WTC11 (cell line): ENCODE results near the gene OR52H1. TPM values are rescaled to one million over a fixed set of nuclear protein-coding genes. Genes with fewer than 3 reads are reported as not detected.

Experiments used
- ATAC-seq: fragments of 200-7000 bp; cut with Tn5 transposase; 2 replicates; pipeline ENCODE4 v1.10.0; 2021; ENCODE audit warnings: mild to moderate bottlenecking, moderate library complexity
- CTCF ChIA-PET: fragments of 300-600 bp; sonication (Branson Sonifier 250); formaldehyde crosslinking; loops from one replicate; lab custom pipeline; 2021; ENCODE audit warnings: antibody characterized with exemption; lab: Charles Lee
- POLR2A ChIA-PET: fragments of 350-600 bp; sonication (Branson Sonifier 250); formaldehyde crosslinking; loops from one replicate; lab custom pipeline; 2021; ENCODE audit warnings: antibody characterized with exemption; lab: Charles Lee
- DNase-seq: peaks from one replicate; pipeline ENCODE4 v3.0.0; 2021; ENCODE audit warnings: low spot score
- H3K27ac Mint-ChIP-seq: 2 replicates; pipeline ENCODE4 v1.8.0; 2021; ENCODE audit warnings: mixed read lengths
- H3K27me3 Mint-ChIP-seq: 2 replicates; pipeline ENCODE4 v1.8.0; 2021; ENCODE audit warnings: low read depth, mild to moderate bottlenecking, moderate library complexity, mixed read lengths
- H3K36me3 Mint-ChIP-seq: 2 replicates; pipeline ENCODE4 v1.8.0; 2021; ENCODE audit warnings: mixed read lengths
- H3K4me1 Mint-ChIP-seq: 2 replicates; pipeline ENCODE4 v1.8.0; 2022; ENCODE audit warnings: mixed read lengths
- H3K4me3 Mint-ChIP-seq: 2 replicates; pipeline ENCODE4 v1.8.0; 2021; ENCODE audit warnings: mild to moderate bottlenecking, moderate library complexity, mixed read lengths
- H3K9me3 Mint-ChIP-seq: 2 replicates; pipeline ENCODE4 v1.8.0; 2021; ENCODE audit warnings: mixed read lengths
- FOXJ3 ChIP-seq: sonication (generic); formaldehyde crosslinking; IDR thresholded peaks from 2 replicates; pipeline ENCODE4 v1.9.0; 2021; ENCODE audit warnings: missing genetic modification reagents, mild to moderate bottlenecking, borderline replicate concordance
- JUN ChIP-seq: sonication (generic); formaldehyde crosslinking; IDR thresholded peaks from 2 replicates; pipeline ENCODE4 v1.8.0; 2023; ENCODE audit warnings: mild to moderate bottlenecking, missing genetic modification reagents
- NFYB ChIP-seq: sonication (generic); formaldehyde crosslinking; conservative IDR thresholded peaks from 2 replicates; pipeline ENCODE4 v1.8.0; 2022; ENCODE audit warnings: low read depth, missing genetic modification reagents
- NR3C1 ChIP-seq: sonication (generic); formaldehyde crosslinking; conservative IDR thresholded peaks from 2 replicates; pipeline ENCODE4 v1.8.1; 2023; ENCODE audit warnings: low read depth, mild to moderate bottlenecking, missing genetic modification reagents
- SMAD4 ChIP-seq: sonication (generic); formaldehyde crosslinking; IDR thresholded peaks from 2 replicates; pipeline ENCODE4 v1.8.0; 2022; ENCODE audit warnings: mild to moderate bottlenecking, missing genetic modification reagents
- TEAD1 ChIP-seq: sonication (generic); formaldehyde crosslinking; IDR thresholded peaks from 2 replicates; pipeline ENCODE4 v1.8.0; 2022; ENCODE audit warnings: mild to moderate bottlenecking, missing genetic modification reagents
- ZNF121 ChIP-seq: sonication (generic); formaldehyde crosslinking; IDR thresholded peaks from 2 replicates; pipeline ENCODE4 v1.8.0; 2023; ENCODE audit warnings: missing genetic modification reagents
- ZNF317 ChIP-seq: sonication (generic); formaldehyde crosslinking; IDR thresholded peaks from 2 replicates; pipeline ENCODE4 v1.8.1; 2023; ENCODE audit warnings: low read depth, mild to moderate bottlenecking, moderate library complexity, missing genetic modification reagents, borderline replicate concordance
- ZNF396 ChIP-seq: fragments of 250-450 bp; sonication (Bioruptor Pico); IDR thresholded peaks from 2 replicates; pipeline ENCODE4 v1.8.0; 2021; ENCODE audit warnings: mild to moderate bottlenecking, moderate library complexity, borderline replicate concordance
- ZNF423 ChIP-seq: fragments of 250-450 bp; sonication (Bioruptor Pico); IDR thresholded peaks from 2 replicates; pipeline ENCODE4 v2.1.2; 2022; ENCODE audit warnings: mild to moderate bottlenecking, moderate library complexity
- ZNF671 ChIP-seq: fragments of 250-450 bp; sonication (Bioruptor Pico); IDR thresholded peaks from 2 replicates; pipeline ENCODE4 v1.8.0; 2021; ENCODE audit warnings: mild to moderate bottlenecking
- total RNA-seq: library from RNA; stranded (reverse); gene quantifications from 3 replicates; pipeline ENCODE4 v1.2.3, GENCODE V29; 2021
- TF ChIP-seq, protein P1 (sequence below): sonication (generic); formaldehyde crosslinking; IDR thresholded peaks from 2 replicates; pipeline ENCODE4 v1.8.1; 2023; ENCODE audit warnings: mild to moderate bottlenecking, missing genetic modification reagents, moderate library complexity
- TF ChIP-seq, protein P2 (sequence below): fragments of 200-600 bp; IDR thresholded peaks from 2 replicates; pipeline ENCODE4 v1.8.0; 2022; ENCODE audit warnings: antibody characterized with exemption
- TF ChIP-seq, protein P3 (sequence below): sonication (generic); formaldehyde crosslinking; conservative IDR thresholded peaks from 2 replicates; pipeline ENCODE4 v1.8.1; 2023; ENCODE audit warnings: mild to moderate bottlenecking, low read depth, missing genetic modification reagents, moderate library complexity
- TF ChIP-seq, protein P4 (sequence below): sonication (generic); formaldehyde crosslinking; IDR thresholded peaks from 2 replicates; pipeline ENCODE4 v1.8.1; 2023; ENCODE audit warnings: mild to moderate bottlenecking, missing genetic modification reagents, borderline replicate concordance
- TF ChIP-seq, protein P5 (sequence below): sonication (generic); formaldehyde crosslinking; IDR thresholded peaks from 2 replicates; pipeline ENCODE4 v1.8.1; 2022; ENCODE audit warnings: low read depth, mild to moderate bottlenecking, moderate library complexity, missing genetic modification reagents, borderline replicate concordance
- TF ChIP-seq, protein P6 (sequence below): sonication (generic); formaldehyde crosslinking; IDR thresholded peaks from 2 replicates; pipeline ENCODE4 v1.8.0; 2022; ENCODE audit warnings: mild to moderate bottlenecking, missing genetic modification reagents
- TF ChIP-seq, protein P7 (sequence below): fragments of 250-450 bp; sonication (Bioruptor Pico); IDR thresholded peaks from 2 replicates; pipeline ENCODE4 v1.8.0; 2021; ENCODE audit warnings: mild to moderate bottlenecking

The OR52H1 gene
- total RNA-seq, 1 experiment from 2014 or later, result not detected

DNA sequence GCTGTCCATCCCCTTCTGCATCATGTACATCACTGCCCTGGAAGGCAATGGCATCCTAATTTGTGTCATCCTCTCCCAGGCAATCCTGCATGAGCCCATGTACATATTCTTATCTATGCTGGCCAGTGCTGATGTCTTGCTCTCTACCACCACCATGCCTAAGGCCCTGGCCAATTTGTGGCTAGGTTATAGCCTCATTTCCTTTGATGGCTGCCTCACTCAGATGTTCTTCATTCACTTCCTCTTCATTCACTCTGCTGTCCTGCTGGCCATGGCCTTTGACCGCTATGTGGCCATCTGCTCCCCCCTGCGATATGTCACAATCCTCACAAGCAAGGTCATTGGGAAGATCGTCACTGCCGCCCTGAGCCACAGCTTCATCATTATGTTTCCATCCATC lies 32.7 kb upstream of the OR52H1 start:
- no peak for ATAC-seq
- POLR2A ChIA-PET, result no interaction called here
- DNase-seq, result no peak
- TF ChIP-seq NR3C1 (CRISPR knock-in tag) (no peak), ZNF671 (CRISPR knock-in tag) (no peak), ZNF121 (CRISPR knock-in tag) (no peak), ZNF396 (CRISPR knock-in tag) (no peak), NFYB (CRISPR knock-in tag) (no peak), ZNF317 (CRISPR knock-in tag) (no peak), ZNF423 (CRISPR knock-in tag) (no peak), TEAD1 (CRISPR knock-in tag) (no peak)
- TF ChIP-seq, protein P1, sequence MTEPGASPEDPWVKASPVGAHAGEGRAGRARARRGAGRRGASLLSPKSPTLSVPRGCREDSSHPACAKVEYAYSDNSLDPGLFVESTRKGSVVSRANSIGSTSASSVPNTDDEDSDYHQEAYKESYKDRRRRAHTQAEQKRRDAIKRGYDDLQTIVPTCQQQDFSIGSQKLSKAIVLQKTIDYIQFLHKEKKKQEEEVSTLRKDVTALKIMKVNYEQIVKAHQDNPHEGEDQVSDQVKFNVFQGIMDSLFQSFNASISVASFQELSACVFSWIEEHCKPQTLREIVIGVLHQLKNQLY (CRISPR knock-in tag), result no peak
- TF ChIP-seq, protein P2, sequence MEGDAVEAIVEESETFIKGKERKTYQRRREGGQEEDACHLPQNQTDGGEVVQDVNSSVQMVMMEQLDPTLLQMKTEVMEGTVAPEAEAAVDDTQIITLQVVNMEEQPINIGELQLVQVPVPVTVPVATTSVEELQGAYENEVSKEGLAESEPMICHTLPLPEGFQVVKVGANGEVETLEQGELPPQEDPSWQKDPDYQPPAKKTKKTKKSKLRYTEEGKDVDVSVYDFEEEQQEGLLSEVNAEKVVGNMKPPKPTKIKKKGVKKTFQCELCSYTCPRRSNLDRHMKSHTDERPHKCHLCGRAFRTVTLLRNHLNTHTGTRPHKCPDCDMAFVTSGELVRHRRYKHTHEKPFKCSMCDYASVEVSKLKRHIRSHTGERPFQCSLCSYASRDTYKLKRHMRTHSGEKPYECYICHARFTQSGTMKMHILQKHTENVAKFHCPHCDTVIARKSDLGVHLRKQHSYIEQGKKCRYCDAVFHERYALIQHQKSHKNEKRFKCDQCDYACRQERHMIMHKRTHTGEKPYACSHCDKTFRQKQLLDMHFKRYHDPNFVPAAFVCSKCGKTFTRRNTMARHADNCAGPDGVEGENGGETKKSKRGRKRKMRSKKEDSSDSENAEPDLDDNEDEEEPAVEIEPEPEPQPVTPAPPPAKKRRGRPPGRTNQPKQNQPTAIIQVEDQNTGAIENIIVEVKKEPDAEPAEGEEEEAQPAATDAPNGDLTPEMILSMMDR, result no peak
- TF ChIP-seq, protein P3, sequence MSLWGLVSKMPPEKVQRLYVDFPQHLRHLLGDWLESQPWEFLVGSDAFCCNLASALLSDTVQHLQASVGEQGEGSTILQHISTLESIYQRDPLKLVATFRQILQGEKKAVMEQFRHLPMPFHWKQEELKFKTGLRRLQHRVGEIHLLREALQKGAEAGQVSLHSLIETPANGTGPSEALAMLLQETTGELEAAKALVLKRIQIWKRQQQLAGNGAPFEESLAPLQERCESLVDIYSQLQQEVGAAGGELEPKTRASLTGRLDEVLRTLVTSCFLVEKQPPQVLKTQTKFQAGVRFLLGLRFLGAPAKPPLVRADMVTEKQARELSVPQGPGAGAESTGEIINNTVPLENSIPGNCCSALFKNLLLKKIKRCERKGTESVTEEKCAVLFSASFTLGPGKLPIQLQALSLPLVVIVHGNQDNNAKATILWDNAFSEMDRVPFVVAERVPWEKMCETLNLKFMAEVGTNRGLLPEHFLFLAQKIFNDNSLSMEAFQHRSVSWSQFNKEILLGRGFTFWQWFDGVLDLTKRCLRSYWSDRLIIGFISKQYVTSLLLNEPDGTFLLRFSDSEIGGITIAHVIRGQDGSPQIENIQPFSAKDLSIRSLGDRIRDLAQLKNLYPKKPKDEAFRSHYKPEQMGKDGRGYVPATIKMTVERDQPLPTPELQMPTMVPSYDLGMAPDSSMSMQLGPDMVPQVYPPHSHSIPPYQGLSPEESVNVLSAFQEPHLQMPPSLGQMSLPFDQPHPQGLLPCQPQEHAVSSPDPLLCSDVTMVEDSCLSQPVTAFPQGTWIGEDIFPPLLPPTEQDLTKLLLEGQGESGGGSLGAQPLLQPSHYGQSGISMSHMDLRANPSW (CRISPR knock-in tag), result no peak
- TF ChIP-seq, all 79 proteins: peak for 0
- CTCF ChIA-PET, result no interaction called here
- no peak overlapping the region for H3K27ac Mint-ChIP-seq
- no peaks in the 10 kb centered on the region for H3K36me3 Mint-ChIP-seq
- no peaks in the 10 kb centered on the region for H3K27me3 Mint-ChIP-seq
- peaks cover 7% of the 10 kb centered on the region; the same call in 1 of the 2 replicates for H3K9me3 Mint-ChIP-seq
- no peaks in the 10 kb centered on the region for H3K4me1 Mint-ChIP-seq
- no peak overlapping the region for H3K4me3 Mint-ChIP-seq

DNA sequence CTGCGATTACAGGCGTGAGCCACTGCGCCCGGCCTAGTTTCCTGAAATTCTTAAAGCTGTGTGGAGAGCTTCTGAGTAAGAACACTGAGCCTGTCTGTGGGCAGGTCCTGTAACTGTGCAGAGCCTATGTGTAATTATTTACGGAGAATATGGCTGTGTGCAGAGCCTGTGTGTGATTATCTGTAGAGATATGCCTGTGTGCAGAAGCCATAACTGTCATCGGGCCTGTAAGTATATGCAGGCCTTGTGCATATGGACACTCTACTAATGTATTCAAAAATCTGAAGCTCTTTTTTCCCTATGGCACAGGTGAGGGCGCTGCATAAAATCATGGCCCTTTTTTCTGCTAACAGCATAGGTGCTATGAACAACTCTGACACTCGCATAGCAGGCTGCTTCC lies 32.2 kb upstream of the OR52H1 start, which contains the start of gene OR52B6:
OR52B6 (plus strand) TSS at position 301 of the 400 bp plus-strand sequence; CDS start at position 301, 0 bp downstream.
- no peak within 1 kb of the TSS for H3K4me3 Mint-ChIP-seq
- H3K9me3 Mint-ChIP-seq, result peaks cover 7% of the 10 kb centered on the region; the same call in 1 of the 2 replicates
- POLR2A ChIA-PET, result no interaction called here
- TF ChIP-seq, protein P4, sequence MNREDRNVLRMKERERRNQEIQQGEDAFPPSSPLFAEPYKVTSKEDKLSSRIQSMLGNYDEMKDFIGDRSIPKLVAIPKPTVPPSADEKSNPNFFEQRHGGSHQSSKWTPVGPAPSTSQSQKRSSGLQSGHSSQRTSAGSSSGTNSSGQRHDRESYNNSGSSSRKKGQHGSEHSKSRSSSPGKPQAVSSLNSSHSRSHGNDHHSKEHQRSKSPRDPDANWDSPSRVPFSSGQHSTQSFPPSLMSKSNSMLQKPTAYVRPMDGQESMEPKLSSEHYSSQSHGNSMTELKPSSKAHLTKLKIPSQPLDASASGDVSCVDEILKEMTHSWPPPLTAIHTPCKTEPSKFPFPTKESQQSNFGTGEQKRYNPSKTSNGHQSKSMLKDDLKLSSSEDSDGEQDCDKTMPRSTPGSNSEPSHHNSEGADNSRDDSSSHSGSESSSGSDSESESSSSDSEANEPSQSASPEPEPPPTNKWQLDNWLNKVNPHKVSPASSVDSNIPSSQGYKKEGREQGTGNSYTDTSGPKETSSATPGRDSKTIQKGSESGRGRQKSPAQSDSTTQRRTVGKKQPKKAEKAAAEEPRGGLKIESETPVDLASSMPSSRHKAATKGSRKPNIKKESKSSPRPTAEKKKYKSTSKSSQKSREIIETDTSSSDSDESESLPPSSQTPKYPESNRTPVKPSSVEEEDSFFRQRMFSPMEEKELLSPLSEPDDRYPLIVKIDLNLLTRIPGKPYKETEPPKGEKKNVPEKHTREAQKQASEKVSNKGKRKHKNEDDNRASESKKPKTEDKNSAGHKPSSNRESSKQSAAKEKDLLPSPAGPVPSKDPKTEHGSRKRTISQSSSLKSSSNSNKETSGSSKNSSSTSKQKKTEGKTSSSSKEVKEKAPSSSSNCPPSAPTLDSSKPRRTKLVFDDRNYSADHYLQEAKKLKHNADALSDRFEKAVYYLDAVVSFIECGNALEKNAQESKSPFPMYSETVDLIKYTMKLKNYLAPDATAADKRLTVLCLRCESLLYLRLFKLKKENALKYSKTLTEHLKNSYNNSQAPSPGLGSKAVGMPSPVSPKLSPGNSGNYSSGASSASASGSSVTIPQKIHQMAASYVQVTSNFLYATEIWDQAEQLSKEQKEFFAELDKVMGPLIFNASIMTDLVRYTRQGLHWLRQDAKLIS (CRISPR knock-in tag), result no peak
- no peak for TF ChIP-seq SMAD4
- TF ChIP-seq FOXJ3 (CRISPR knock-in tag), result no peak
- TF ChIP-seq, protein P5, sequence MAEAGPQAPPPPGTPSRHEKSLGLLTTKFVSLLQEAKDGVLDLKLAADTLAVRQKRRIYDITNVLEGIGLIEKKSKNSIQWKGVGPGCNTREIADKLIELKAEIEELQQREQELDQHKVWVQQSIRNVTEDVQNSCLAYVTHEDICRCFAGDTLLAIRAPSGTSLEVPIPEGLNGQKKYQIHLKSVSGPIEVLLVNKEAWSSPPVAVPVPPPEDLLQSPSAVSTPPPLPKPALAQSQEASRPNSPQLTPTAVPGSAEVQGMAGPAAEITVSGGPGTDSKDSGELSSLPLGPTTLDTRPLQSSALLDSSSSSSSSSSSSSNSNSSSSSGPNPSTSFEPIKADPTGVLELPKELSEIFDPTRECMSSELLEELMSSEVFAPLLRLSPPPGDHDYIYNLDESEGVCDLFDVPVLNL, result no peak
- TF ChIP-seq, protein P6, sequence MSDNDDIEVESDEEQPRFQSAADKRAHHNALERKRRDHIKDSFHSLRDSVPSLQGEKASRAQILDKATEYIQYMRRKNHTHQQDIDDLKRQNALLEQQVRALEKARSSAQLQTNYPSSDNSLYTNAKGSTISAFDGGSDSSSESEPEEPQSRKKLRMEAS (CRISPR knock-in tag), result no peak
- TF ChIP-seq JUN (CRISPR knock-in tag), result no peak
- TF ChIP-seq, protein P7, sequence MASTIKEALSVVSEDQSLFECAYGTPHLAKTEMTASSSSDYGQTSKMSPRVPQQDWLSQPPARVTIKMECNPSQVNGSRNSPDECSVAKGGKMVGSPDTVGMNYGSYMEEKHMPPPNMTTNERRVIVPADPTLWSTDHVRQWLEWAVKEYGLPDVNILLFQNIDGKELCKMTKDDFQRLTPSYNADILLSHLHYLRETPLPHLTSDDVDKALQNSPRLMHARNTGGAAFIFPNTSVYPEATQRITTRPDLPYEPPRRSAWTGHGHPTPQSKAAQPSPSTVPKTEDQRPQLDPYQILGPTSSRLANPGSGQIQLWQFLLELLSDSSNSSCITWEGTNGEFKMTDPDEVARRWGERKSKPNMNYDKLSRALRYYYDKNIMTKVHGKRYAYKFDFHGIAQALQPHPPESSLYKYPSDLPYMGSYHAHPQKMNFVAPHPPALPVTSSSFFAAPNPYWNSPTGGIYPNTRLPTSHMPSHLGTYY (CRISPR knock-in tag), result no peak
- TF ChIP-seq, all 79 proteins: peak for 0
- Mint-ChIP-seq H3K4me1 (no peaks in the 10 kb centered on the region), H3K36me3 (no peaks in the 10 kb centered on the region), H3K27ac (no peak within 1 kb of the TSS), H3K27me3 (no peaks in the 10 kb centered on the region)
- DNase-seq (no peak), ATAC-seq (no peak)
- CTCF ChIA-PET, result no interaction called here
